ENCODE data around the gene KLRG1.

The KLRG1 gene

GRCh38 chr12:9040484-9041186, 51.3 kb downstream of the KLRG1 start:
- no peak for DNase-seq (ENCODE audit: low read depth)

GRCh38 chr12:9041321-9041720, 52.0 kb downstream of the KLRG1 start:
- no peak for DNase-seq (ENCODE audit: low read depth)

- DNase-seq (ENCODE audit: low read depth), result no peak
Measured at GRCh38 chr12:9043766-9044165, 54.4 kb downstream of the KLRG1 start.

GRCh38 chr12:9047105-9047504, 57.8 kb downstream of the KLRG1 start:
- DNase-seq (ENCODE audit: low read depth), result no peak

- DNase-seq (ENCODE audit: low read depth), result no peak
Measured at GRCh38 chr12:9048930-9049329, 59.6 kb downstream of the KLRG1 start.

GRCh38 chr12:9049520-9050133, 60.3 kb downstream of the KLRG1 start:
- no peak for DNase-seq (ENCODE audit: low read depth)

GRCh38 chr12:9050521-9051157, 61.3 kb downstream of the KLRG1 start:
- DNase-seq (ENCODE audit: low read depth), result no peak

- no peak for DNase-seq (ENCODE audit: low read depth)
Measured at GRCh38 chr12:9051158-9051550, 61.8 kb downstream of the KLRG1 start.

GRCh38 chr12:9052610-9053009, 63.3 kb downstream of the KLRG1 start:
- no peak for DNase-seq (ENCODE audit: low read depth)

All from activated T-cell treated with anti-CD3 and anti-CD28 coated beads for 24 hours (primary cell).